Panc1 (cell line): ENCODE measurements around the gene CMTM4.

Experiments used
- CTCF ChIP-seq: fragments of 450-650 bp; IDR thresholded peaks from 2 replicates; pipeline ENCODE4 v1.5.1; 2017; ENCODE audit warnings: mild to moderate bottlenecking
- TCF7L2 ChIP-seq: IDR thresholded peaks from 2 replicates; pipeline ENCODE4 v1.6.1; 2011; ENCODE audit warnings: mild to moderate bottlenecking, low read depth, low read length, inconsistent platforms

DNA sequence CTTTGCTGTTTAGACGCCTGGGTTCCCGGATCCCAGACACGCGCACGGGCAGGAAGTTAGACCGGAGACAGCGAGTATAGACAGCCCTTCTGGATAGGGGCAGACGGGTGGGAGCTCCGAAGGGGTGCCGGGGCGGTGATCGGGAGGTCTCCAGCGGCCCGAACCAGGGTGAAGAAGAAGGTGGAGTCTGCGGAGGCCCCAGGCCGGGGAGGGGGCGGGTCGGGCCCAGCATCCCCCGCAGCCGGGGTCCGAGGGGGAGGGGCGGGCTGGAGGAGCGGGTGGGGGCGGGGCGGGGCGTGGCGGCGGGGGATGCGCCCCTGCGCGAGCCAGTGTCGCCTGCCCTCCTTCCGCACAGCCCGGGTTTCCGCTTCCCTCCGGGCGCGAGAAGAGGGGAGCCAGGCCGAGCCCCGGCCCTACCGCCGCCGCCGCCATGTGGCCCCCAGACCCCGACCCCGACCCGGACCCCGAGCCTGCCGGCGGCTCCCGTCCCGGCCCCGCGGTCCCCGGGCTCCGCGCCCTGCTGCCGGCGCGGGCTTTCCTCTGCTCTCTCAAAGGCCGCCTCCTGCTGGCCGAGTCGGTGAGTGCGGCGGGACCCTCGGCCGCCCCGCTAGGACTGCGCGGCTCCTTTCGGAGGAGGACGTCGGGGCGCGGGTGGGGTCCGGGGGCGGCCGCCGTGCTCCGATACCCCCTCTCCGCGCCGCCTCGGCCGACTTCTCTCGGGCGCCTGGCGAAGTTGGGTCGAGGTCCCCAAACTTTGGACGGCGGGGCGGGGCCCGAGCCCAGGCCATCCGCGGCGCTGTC is 92.0 kb downstream of the CMTM4 start, which contains the start of gene CMTM3:
- TF ChIP-seq CTCF (peak; percentile 85), TCF7L2 (no peak)
